ENCODE measurements around the gene SPRED1.

DNA sequence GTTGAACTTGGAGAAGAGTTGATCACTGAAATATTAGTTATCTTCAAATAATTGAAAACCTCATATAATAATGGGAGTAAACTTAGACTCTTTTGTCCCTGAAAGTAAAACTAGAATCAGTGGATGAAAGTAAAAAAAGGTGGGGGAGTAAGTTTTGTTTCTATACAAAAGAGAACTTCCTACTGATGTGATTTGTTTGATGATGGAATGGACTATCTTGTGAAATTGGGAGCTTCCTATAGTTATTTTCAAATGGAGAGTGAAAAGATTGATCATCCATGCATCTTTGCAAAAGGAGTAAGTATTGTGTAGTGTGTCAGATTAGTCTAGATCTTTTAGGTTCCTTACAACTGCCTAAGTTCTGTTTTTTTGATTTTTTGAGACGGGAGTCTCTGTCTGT is 28.4 kb downstream of the SPRED1 start:
- no peak for TF ChIP-seq CTCF (conservative IDR thresholded peaks at IDR 0.05; ENCODE audit: low read length)
- TF ChIP-seq EZH2phosphoT487 (IDR thresholded peaks at IDR 0.05; ENCODE audit: borderline replicate concordance, low read depth, low read length) = no peak

Measured in OCI-LY7 (cell line).